HG02852 (cell line): ENCODE data around the gene MRPL48.
"Not testable (repeated sequence)": the region's sequence is repeated elsewhere in the genome, so short reads cannot be mapped to it uniquely, and the experiment has no call there.

Experiments used
- ATAC-seq: cut with Tn5 transposase; IDR thresholded peaks from one replicate; pipeline ENCODE4 v1.9.1; 2021; ENCODE audit warnings: mild to moderate bottlenecking, moderate library complexity; ENCODE audit not compliant: unreplicated experiment

MRPL48 gene

GRCh38 chr11:73770811-73771210 is 16.9 kb upstream of the MRPL48 start:
- ATAC-seq: not testable (repeated sequence)

GRCh38 chr11:73779084-73779902 is 8.4 kb upstream of the MRPL48 start:
- peak; percentile 99 for ATAC-seq

GRCh38 chr11:73781303-73781702 is 6.4 kb upstream of the MRPL48 start:
- no peak for ATAC-seq

- ATAC-seq: no peak
Measured at GRCh38 chr11:73783483-73784020, 4.1 kb upstream of the MRPL48 start.

- ATAC-seq: no peak
Measured at GRCh38 chr11:73784080-73784634, 3.5 kb upstream of the MRPL48 start.

- no peak for ATAC-seq
Measured at GRCh38 chr11:73784734-73785133, 2.9 kb upstream of the MRPL48 start.

- ATAC-seq: not testable (repeated sequence)
Measured at GRCh38 chr11:73785467-73785866, 2.2 kb upstream of the MRPL48 start.

GRCh38 chr11:73787051-73787642 is 527 bp upstream of the MRPL48 start:
- no peak for ATAC-seq

- no peak for ATAC-seq
Measured at GRCh38 chr11:73789279-73789670, 1.6 kb downstream of the MRPL48 start.

- ATAC-seq: no peak
Measured at GRCh38 chr11:73792584-73792983, 4.9 kb downstream of the MRPL48 start.

GRCh38 chr11:73795925-73796632 is 8.4 kb downstream of the MRPL48 start:
- no peak for ATAC-seq

- ATAC-seq: no peak
Measured at GRCh38 chr11:73797457-73797856, 9.8 kb downstream of the MRPL48 start.

GRCh38 chr11:73800276-73800806 is 12.7 kb downstream of the MRPL48 start:
- ATAC-seq: no peak

GRCh38 chr11:73801136-73801535 is 13.5 kb downstream of the MRPL48 start:
- ATAC-seq: no peak

- ATAC-seq: no peak
Measured at GRCh38 chr11:73804712-73805111, 17.0 kb downstream of the MRPL48 start.

GRCh38 chr11:73808052-73808451 is 20.4 kb downstream of the MRPL48 start:
- no peak for ATAC-seq

- ATAC-seq: no peak
Measured at GRCh38 chr11:73810637-73811036, 23.0 kb downstream of the MRPL48 start.

- ATAC-seq: no peak
Measured at GRCh38 chr11:73812234-73812633, 24.6 kb downstream of the MRPL48 start.

GRCh38 chr11:73814812-73815211 is 27.1 kb downstream of the MRPL48 start:
- no peak for ATAC-seq

GRCh38 chr11:73818846-73819245 is 31.2 kb downstream of the MRPL48 start:
- no peak for ATAC-seq

- ATAC-seq: no peak
Measured at GRCh38 chr11:73830261-73830660, 42.6 kb downstream of the MRPL48 start.
